ENCODE results near the gene DEPP1.

DEPP1 gene

DNA sequence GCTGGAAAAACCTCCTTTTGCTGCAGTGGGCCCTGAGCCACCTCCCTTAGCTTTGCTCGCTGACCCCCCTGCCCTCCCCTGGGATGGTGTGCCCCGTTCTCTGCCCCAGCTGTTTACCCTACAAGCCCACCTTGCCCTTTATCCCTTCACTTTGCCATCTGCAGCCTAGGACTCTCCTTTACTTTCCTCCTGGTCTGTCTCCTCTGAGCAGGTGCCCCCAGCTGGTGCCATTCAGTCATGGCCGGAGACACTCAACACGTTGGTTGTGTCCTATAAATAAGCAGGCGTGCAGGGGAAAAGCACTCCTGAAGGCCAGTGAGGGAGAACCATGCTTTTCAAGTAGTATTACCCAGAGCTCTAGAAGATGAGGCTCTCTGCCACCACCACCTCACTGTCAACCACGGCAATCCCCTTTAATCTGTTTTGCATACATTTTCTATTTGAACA is 12.9 kb downstream of the DEPP1 start:
- no peak for DNase-seq

DNA sequence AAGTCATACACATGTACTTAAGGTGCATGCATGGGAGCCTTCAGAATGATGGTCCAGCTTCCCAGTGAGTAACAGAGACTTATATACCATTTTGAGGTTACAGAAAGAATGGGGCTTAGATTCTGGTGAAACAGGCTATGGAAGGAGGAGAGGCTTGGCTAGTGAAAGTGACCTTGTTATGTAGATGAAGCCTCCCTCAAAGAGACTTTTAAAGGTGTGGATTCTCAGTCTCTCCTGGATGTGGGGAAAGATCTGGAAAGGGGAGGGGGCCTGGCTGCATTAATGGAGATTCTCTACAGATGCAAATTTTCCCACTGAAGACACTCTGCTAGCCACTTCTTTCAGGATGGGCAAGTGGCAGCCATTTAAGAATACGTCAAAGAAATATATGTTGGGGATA is 13.5 kb downstream of the DEPP1 start:
- DNase-seq, result no peak

DNA sequence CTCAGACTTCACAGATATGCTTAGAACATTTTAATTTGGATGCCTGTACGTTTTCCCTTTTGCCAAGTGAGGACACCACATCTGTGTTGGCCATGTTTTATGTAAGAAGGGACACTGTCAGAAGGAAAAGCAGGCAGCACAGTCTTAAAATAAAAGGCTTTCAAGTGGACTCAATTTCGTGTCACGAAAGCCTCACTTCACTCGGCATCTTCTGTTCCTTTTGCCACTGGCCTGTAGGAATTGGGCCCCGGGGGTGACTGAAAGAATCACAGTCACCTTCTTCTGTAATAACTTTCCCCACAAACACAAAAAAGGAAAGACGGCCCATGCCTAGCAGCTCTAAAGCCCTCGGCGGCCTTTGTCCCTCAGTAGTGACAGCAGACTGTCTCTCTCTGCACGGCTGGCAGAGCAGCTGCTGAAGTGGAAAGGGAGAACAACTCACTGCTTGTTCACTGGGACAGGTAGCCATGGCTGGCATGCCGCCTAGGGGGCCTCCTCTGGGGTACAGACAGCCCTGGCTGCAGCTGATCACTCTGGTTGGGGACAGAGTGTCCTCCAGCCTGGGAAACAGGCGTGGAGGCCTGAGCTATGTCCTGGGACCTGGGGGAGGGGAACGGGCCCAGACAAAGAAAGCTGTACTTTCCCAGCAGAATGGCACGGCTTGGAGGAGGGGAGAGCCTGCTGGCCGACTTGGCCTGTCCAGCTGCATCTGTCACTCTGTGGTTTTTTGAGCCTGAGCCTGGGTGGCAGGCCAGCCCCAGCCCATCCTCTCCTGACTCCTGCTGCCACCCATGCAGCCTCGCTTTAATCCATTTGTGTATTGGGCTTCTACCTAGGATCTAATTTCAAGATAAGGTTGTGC is 14.6 kb downstream of the DEPP1 start:
- DNase-seq, result no peak

DNA sequence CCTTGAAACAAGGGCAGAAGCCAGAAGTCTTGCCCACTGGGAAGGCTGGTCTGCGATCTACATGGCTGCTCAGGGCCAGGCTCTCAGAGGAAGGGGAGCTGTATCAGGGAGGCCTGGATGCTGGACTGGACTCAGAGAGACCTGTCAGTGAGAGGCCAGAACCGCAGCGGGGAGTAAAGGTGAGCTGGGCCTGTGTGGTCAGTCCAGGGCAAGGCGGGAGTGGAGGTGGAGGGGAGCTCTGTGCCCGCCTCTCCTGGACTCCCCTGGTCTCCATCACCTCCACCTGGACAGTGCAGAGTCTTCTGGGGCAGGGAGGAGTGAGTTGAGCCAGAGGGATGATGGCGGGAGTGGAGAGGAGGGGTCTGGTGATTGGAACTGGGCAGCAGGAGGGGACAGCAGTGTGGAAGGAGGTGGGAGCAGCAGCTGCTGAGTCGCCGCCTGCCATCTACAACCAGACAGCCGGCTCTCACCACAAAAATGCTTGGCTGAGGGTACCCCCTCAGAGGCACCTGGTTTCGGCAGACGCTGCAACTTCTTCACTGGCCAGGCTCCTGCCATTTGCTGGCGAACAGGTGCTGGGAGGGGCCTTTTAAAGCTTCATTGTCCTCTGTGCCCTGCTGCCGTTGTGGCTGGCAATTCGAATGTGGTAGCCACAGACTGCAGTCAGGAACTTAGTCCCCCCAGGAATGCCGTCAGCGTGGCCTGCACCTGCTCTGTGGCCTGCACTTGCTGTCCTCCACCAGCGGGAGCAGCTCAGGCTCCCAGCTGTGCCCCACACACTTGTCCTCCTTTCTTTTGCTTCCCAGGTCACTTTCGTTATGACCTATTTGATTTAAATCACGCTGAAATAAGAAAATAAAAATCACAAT is 15.5 kb downstream of the DEPP1 start:
- DNase-seq, result no peak

DNA sequence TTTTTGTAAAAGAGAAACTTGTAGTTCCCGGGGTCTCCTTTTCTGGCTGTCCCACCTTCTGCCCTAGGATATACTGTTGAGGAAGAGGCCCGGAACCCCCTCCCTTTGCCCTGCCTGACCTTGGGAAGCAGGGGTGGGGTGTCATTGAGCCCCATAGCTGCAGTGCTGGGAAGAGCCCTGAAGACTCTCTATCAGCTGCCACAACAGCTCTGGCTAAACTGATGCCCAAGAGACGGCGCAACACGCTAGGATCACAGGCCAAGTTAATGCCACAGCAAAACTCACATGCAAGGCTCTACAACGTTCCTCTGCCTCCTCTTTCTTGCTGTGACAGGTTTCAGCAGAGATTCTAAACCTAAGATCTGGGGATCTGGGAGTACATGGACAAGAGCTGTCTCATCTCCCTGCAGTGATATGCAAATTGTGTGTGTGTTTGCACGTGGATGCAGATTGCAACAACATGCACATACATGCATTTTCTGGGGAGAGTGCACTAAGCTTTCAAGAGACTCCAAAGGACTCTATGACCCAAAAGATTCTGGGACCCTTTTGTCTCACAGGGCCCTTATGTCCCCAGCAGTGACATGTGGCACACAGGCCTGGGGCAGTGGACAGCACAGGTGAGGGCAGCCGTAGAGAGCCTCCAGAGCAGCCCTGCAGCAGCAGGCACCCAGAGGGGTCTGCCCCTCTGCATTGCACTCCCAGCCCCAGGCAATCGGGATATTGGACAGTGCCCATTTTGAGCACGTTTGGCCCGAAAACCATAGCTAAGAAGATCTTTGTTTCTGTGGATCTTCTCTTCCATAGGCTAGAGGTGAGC is 16.5 kb downstream of the DEPP1 start:
- DNase-seq, result no peak

- DNase-seq, result no peak
Measured at GRCh38 chr10:44961230-44961571, 17.4 kb downstream of the DEPP1 start.

DNA sequence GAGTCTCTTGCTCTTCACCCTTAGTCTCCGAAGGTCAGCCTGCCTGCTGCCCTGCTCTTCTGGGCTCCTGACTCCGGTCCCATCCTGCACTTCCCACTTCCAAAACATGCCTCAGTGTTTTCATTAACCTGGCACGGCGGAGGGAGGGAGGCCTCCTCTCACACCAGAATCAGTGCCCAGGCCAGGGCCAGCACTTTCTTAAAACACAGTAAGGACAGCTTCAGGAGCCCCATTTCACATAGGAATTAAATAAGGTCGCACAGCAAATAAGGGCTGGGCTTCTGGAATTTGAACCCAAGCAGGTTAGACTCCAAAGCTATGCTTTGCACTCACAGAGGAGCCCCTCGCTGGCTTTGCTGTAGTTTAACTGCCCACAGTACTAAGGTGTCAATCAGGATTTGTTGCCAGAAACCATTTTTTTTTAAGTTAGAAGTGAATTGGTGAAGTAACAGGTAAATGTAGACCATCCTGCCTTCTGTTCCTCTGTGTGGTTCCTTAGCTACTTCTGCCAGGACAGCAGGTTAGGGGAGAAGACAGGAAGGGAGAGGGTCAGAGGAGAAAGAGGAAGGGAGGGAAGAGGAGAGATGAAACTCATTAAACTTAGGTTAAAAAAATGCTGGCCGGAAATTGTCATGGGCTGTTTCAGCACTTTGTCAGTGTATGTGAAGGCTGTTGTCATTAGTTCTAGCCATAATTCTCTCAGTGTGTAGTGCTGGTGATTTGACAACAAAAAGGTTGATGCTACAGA is 18.0 kb downstream of the DEPP1 start:
- DNase-seq, result no peak

DNA sequence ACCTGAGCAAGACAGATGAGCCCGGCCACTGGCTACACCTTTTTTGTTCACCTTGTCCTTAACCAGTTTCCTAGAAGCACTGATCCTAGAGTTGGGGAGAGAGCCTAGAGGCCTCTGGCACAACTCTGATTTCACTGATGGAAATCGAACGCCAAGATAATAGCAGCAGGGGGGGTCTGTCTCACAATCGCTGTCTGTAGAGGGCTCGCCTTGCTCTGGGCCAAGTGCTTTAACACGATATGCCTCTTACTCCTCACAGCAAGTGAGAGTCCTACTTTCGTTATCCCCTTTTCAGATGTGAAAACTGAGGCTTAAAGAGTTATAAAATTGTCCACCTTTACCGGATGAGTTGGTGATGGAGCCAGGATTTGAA is 18.5 kb downstream of the DEPP1 start:
- DNase-seq, result no peak

DNA sequence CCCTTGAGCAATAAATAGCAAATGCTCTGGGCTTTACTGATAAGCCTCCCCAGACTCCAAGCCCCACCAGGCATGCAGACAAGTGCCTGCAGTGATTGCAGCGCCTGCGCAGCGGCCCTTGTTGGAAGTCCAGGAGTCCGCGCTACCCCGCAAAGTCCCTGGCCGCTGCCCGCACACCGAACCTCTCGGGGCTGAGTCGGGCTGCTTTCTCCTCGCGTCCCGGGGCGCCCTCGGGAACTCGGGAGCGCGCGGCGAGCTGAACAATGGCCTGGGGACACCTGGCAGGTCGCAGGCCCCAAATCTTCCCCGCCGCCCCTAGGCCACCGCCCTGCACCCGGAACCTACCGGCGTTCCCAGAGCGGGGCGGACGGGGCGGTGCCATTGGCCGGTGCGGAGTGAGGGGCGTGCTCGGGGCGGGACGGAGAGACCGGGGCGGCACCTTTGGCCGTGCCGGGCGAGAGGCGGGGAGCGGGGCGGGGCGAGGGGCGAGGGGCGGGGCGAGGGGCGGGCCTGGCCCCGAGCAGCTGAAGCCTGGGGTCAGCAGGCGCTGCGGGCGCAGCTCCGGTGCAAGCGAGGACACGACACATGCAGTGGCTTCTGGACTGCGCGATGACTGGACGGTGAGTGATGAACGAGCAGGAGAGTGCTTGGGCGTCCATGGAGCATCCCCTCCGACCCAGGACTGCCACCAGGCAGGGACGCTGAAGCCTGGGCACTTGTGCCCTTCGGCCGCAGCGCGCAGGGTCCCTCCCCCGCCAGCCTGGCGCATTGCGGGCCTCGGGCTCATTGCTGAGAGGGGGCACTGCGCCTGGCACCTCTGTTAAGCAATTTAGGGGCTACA is 19.1 kb downstream of the DEPP1 start, which contains the start of gene RASSF4:
Gene RASSF4, plus strand, starts transcription at position 556 of the 841 bp plus-strand sequence. CDS start 10,401 bp downstream, outside the sequence.
- no peak for DNase-seq

- no peak for DNase-seq
Measured at GRCh38 chr10:44958898-44959246, 19.7 kb downstream of the DEPP1 start.

GRCh38 chr10:44958196-44958897 is 20.3 kb downstream of the DEPP1 start:
- DNase-seq, result no peak

- no peak for DNase-seq
Measured at GRCh38 chr10:44956717-44957706, 21.6 kb downstream of the DEPP1 start.

- DNase-seq, result no peak
Measured at GRCh38 chr10:44956226-44956625, 22.4 kb downstream of the DEPP1 start.

DNA sequence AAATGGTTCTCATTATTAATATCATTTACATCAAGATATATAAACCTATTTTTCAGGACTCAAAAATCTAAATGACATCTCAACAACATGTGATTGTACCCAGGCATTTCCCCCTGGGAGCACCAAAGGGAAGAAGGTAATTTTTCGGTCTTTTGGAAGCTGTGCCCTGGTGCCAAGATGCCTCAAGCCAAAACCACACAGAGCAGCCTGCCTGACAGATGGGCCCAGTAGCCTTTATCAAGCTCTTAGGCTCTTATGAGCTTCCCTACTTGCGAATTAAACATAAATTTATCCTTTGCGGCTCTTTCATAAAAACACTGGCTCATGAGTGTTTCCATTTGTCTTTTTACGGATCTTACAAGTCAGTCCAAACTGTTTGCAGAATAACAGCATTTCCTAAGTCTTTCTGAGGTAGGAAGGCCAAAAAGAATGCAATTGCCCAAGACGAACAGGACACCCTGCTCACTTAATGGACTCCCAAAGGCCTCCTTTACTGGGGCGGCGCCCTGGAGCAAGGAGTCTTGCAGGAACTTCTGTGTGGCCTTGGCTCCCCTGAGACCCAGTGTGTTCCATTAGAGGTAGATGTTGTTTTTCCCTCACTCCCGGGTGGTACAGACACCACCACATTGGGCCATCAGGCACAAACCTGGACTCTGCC is 23.1 kb downstream of the DEPP1 start:
- DNase-seq, result no peak

GRCh38 chr10:44954962-44955361 is 23.6 kb downstream of the DEPP1 start:
- DNase-seq, result no peak

- DNase-seq, result no peak
Measured at GRCh38 chr10:44954042-44954441, 24.6 kb downstream of the DEPP1 start.

DNA sequence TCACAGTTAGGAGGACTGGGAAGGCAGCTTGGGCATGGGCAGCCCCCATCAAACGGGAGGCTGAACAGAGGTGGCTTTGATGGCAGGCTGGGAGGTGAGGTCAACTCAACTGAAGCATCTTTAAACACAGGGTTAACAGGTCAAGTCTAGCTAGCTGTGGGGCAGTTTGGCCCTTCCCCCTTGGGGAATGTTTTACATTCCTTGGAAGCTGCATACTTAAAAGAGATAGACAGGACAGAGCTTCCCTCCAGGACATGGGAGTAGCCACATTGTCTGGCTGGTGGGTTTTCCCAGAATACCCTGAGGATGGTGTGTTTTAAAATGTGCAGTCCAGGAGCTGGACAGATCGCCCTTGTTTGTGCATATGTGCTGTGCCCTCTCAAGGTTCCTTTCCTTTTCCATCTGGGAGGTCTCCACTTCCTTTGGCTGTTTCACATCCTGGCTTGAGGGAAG is 25.8 kb downstream of the DEPP1 start:
- DNase-seq, result no peak

- DNase-seq, result no peak
Measured at GRCh38 chr10:44951576-44952226, 26.9 kb downstream of the DEPP1 start.
